ENCODE results near the gene RAB6B.

RAB6B gene

DNA sequence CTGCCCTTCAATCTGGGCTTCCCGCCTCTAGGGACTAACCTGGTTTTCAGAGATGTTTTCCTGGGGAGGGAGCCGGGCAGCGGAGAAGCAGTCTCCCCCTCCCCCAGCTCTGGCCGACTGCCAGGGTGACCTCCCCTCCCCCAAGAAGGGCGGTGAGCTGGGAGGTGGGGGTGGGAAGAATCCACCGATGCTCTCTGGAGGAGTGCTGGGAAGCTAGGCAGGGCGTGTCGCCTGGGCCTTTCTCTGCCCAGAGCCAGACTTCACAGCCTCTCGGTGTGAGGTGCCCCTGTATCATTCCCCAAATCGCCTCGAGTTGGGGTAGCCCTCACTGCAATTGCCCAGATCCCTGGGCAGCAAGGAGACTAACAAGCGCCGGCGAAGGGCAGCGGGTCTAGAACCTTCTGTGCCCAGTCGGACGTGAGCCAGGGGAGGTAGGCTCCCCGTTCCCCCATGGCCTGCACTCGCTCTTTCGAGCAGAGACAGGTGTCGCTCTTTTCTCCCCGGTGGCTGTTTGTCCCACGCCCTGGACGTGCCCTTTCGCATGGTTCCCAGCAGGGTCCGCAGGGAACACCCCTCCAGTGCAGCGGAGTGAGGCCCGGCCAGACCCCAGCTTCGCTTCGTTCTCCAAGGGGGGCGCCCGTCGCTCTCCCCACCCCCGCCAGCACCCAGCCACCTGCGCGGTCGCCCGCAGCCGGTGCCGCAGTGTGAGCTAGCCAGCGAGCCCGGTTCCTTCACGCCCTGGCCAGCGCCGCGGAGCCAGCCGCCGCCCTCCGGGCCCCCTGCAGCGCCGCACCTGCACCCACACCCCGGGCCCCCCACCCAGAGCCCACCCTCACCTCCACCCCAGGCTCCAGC lies 1.1 kb downstream of the RAB6B start:
- no peak for DNase-seq (ENCODE audit: low spot score)

DNA sequence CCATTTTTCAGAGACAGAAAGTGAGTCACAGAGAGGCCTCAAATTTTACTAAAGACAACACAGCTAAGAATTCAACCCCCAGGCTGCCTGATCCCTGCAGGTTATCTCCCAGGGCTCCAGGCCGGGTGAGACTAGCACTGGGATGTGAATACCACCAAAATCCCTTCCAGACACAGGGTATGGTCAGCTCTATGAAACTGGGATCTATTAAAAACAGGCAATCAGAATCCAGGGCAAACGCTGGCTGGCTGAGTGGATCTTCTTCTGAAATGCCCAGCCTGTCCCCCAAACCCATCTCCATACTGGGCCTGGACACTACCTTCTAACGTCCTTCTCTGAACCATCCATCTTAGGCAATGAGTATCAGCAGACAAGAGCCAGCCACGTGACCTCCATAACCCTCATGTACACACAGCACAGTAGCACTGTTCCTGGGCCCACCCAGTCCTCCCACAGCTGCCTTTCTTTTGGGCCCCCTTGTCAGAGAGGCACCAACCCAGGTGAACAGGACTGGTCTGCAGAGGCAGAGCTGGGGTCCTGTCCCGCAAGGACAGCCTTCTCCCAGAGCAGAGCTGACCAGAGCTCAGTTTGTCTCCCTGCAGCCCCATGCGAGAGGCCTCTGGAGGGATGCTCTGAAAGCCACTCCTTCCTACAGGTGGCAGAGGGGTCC lies 1.9 kb downstream of the RAB6B start:
- no peak for DNase-seq (ENCODE audit: low spot score)

DNA sequence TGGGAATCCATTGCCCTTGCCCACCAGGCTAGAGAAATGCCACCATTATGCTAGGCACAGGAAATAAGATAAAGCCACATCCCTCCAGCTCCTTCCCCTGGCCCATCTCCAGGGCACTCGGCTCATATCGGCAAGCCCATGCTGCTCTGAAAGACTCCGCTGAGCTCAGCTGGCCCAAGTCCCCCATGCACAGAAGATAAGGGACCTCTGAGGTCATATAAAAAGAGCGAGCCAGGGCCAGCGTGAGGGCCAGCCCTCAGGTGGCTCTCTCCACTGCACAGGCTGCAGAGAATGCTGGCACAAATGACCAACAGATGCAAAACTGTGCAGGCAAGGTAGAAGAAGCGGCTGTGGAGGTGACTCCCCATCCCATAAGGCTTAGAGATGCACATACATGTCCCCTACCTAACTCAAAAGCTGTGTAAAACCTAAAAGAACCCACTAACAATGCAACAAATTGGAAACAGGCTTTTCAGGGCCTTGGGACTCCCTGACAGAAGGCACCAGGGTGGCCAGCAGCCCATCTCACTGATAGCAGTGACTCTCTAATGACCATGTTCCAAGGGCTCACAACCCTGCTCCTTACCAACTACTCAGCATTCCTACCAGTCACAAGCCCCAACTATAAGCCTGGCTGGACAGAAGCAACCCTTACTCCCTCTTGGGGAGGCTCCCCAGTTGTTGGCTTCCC lies 3.0 kb downstream of the RAB6B start:
- DNase-seq (ENCODE audit: low spot score): no peak

DNA sequence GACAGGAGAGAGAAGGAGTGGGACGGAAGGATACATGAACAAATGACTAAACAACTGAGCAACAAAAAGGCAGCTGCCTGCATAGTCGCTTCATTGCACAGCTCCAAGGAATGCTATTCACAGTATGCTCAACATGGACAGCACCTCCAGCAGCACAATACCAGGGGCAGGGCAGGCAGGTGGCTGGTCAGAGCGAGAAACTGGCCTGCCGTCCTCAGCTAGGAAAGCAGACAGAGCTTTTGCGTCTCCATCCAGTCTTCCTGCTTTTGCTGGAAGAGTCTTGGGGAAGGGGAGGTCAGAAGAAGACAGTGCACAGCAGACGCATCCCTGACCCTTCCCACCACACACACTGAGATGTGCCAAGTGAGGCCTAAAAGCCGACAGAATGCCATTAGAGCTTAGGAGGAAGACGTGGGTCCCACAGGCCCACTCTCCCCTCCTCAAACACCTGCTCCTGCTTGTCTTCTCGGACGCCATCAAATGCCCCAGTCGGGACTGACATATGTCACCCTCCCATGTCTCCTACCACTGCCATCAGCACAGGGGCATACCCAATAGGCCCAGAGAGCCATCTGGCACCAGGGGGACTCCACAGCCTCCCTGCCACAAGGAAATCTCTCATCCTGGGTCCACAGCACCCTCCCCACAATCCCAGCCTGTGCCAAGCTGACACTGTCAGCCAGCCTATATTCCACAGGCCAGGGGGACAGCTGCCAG lies 3.9 kb downstream of the RAB6B start:
- no peak for DNase-seq (ENCODE audit: low spot score)

DNA sequence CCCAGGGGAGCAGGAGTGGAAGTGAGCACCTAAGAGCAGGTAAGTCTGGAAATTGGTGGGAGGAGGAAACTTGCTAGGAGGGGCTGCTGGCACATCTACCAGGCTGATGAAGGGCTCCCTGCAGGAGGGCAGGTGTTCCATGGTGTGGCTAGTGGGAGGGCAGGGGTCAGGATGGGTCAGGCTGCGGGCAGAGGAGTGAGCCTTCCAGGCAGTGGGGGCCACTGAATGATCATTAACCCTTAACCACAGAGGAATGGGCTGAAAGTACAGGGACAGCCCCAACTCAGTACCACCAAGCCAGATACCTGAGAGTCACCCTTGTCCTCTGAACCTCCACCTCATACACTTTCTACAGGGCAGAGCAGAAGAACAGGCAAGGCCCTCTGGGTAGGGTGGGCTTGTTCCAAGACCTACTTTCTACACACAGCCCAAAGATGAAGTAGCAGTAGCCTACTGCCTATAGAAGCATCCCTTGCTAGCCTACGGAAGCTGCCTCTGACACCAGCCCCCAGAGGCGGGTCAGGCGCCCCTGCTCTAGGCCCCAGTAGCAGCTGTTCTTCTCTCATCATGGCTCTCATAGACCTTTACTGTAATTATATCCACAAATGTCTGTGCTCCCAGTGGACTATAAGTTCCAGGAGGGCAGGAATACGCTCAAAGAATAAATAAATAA lies 4.6 kb downstream of the RAB6B start:
- no peak for DNase-seq (ENCODE audit: low spot score)

DNA sequence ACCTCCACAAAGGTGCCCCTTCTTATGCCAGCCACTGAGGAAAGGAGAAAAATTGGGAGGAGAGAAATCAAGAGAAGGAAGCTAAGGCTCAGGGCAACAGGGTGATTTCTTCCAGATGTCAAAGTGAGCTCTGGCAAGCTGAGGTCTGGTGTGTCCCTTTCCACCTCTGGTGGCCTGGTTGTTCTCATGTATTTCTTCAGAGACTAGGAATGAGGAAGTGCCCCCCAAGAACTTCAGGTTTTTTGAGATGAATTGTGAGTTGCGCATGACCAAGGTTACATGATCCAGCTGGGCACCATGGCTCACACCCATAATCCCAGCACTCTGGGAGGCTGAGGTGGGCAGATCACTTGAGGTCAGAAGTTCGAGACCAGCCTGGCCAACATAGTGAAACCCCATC lies 5.6 kb downstream of the RAB6B start:
- no peak for DNase-seq (ENCODE audit: low spot score)

DNA sequence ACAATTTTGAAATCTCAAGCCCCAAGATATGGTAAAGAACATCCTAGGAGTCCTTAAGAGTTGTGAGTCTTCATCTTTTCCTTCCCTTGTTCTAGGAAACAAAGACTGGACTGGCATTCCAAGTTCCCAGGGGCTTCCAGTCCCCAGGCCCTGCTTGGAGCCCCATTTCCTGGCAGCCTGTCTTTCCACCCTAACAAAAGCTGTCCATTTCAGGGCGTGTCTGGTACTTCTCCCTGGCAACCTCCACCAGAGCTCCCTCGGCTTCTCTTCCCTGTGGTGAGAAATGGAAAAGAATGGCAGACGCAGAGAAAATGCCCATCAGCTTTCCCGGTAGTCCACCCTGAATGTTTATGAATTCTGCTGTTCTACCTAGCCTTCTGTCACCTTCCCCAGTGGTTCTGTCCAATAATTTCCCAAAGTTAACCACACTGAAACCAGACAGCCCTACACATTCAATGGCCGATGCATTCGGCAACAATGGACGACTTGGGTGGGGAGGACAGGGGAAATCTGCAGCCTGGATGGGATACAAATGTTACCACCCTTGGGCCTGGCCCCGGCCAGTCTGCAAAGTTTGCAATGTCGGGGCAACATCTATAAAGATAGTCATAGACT lies 6.8 kb downstream of the RAB6B start:
- no peak for DNase-seq (ENCODE audit: low spot score)

DNA sequence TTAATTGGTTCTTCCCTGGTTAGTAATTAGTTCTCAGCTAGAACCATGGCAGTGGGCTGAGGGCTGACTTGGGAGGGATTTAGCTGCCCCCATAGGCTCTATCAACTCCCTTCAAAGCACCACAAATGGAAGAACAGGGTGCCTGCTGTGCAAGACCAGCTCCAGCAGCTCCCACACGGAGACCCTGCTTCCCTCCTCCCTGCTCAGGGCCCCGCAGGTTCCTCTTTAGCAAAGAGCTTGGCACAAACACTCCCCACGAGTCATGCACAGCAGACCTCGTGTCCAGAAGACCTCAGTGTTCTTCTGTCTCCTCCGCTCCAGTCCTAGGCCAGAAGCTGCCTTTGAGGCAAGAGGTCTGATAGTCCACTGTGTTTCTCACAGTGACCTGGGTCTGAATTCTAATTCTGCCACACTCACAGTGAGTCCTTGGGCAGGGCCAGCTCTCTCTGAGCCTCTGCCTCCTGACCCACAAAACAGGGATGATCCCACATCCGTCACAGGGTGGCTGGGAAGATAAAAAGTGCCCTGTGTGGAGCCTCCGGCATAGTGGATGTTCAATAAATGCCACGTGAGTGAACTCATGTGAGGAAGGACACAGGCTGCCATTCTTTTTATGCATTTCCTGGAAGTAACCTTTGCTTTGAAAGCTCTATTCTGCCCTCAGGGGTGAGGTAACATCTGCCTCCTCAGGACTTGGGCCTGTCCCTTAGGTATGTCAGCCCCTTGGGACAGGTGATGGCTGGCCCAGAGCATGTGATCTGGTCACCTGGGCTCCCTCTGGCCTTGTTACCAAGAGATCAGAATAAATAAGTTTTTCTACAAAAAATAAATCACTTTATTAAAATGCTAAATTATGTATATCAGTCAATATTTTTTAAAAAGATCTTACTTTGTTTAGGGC lies 7.6 kb downstream of the RAB6B start:
- DNase-seq (ENCODE audit: low spot score): no peak

DNA sequence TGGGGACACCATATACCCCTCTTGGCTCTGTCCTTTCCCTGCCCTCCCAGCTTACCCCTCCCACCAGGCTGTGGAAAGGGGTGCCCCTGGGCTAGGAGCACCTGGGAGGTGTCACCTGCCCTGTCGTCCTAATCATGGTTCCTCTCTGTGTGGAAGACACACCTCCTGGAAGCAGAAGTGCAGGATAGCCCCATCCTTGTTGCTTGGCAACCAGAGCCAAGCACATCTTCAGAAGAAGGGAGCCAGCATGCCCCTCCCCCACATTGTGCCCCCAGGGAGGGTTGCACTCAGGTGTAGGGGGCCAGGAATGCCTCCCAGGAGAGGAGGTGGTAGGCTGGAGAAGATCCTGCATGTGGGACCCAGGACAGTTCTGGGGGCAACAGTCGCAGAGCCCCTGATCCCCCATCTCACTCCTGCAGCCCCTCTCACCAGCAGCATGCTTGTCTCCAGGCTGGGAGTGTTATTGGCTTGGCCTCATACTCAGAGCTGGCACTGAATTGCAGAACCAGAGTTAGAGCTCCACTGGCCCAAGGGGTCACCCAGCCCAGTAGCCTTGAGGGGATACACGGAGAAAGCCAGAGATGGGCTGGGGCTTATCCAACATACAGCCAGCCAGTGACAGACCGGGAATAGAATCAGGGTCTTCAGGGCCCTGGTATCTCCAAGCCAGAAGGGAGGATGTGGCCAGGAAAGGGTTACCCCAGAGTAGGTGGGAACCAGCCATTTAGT lies 8.4 kb downstream of the RAB6B start:
- no peak for DNase-seq (ENCODE audit: low spot score)

DNA sequence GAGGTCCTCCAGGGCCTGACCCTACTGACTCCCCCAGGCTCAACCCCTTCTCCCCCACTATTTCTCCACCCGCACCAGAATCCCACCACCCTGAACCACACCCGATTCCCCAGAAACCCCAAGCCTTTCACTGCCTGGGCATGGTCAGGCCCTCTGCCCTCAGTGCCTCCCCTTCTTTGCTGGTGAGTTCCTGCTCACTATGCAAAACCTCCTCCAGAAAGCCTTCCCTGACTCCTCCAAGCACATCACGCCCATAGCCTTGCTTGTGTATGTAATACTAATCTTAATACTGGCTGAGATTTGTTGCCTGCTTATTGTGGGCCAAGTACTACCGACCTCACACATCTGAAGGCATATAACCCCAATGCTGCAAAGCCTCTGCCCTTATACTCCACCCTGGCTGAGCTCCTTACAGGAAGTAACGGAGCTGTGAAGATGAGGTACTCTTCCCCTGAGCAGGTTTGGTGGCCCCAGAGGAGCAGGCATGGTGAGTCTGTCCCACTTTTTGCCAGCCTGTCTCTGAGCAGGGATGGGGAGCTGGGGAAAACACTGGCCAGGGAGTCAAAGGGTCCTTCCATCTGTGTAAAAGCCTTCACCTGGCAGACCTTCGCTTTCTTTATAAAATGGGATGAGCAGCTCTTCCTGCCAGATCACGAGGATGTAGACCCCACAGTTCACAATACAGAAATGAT lies 9.5 kb downstream of the RAB6B start:
- DNase-seq (ENCODE audit: low spot score): no peak

DNA sequence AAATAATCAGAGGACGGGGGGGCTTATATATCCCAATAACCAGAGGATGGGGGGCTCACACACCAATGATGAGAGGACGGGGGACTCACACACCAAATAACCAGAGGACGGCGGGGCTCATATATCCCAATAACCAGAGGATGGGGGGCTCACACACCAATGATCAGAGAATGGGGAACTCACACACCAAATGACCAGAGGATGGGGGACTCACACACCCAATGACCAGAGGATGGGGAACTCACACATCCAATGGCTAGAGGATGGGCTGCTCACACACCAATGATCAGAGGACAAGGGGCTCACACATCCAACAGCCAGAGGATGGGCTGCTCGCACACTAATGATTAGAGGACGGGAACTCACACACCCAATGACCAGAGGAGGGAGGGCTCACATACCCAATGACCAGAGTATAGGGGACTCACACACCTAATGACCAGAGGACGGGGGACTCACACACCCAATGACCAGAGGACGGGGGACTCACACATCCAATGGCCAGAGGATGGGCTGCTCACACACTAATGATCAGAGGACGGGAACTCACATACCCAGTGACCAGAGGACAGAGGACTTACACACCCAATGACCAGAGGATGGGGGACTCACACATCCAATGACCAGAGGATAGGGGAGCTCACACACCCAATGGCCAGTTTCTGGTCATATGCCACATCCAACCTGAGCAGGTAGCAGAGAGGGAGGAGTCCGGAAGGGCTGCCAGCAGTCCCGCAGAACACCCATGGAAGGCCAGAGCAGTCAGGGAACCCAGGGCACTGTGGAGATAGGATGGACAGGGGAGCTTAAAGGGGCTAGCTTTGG lies 10.6 kb downstream of the RAB6B start:
- no peak for DNase-seq (ENCODE audit: low spot score)

DNA sequence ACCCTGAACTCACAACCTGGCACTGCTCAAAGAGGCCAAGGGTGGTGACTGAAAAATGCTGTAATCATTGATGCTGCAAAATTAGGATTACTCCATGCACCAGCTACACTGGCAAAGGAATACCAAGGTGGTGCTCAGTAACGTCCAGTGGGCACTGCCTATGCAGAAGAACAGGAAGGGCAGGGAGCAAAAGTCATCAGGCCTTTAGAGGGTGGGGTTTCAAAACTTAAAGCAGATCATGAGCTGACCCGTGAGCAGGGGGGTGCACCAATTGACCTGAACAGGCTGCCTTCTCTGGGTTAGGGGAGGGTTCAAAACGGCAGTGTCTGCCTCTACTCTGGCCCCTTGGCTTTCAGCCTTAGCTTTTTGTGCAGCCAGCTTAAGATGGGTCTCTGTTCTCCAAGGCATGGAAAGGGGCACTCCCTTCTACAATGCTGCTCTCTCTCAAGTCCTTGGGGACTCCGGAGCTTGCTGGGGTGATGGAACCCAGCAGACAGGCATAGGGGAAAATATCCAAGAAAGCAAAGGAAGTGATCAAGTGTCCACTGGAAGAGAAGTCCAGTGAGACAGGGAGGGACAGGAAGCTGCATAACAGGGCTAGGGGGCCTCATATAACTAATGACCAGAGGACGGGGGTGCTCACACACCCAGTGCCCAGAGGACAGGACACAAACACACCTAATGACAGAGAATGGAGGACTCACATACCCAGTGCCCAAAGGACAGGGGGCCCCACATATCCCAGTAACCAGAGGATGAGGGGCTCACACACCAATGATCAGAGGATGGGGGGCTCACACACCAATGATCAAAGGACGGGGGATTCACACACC lies 11.4 kb downstream of the RAB6B start:
- DNase-seq (ENCODE audit: low spot score): no peak

DNA sequence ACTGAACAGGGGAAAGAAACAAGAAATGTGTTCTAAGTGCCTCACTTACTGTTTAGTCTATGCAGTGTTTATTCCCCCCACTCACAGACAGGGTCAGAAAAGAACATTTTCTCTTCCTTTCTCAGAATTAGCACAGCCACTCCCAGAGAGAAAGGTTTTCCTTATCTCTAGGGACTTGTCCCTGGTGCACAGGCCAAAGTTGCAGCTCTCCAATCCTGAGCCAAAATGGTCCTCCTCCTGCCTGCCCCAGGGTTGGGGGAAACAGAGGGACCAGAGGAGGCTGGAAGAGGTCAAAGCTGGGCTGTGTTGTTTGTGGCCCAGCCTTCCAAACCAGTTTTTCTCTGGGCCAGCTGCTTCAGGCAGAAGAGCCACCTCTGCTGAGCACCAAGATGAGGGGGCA lies 12.0 kb downstream of the RAB6B start:
- no peak for DNase-seq (ENCODE audit: low spot score)

DNA sequence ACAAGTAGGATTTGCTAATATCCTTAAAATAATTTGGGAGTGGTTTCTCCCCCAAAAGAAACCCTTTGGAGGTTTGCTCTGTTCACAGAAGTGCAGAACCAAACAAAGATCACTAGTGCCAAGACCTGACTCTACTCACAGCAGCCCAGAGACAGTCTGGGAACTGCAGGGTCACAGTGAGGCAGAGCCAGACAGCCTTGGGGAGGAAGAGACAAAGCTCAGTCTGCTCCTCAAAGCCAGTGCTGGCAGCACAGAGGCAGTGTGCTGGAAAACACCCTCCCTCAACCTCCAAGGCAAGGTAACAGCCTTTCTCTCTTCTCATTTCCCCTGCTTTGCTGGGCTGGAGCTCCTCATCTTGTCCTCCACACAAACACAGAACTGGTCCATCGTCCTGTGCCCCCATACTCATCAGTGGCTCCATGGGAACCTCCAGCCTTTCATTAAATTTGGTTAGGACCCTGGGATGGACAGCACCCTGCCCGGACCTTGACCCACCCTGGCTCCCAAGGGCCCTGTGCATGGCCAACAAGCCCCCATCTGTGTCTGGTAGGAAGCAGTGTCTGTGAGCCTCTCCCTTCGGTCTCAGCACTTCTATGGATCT lies 12.6 kb downstream of the RAB6B start:
- DNase-seq (ENCODE audit: low spot score): no peak

DNA sequence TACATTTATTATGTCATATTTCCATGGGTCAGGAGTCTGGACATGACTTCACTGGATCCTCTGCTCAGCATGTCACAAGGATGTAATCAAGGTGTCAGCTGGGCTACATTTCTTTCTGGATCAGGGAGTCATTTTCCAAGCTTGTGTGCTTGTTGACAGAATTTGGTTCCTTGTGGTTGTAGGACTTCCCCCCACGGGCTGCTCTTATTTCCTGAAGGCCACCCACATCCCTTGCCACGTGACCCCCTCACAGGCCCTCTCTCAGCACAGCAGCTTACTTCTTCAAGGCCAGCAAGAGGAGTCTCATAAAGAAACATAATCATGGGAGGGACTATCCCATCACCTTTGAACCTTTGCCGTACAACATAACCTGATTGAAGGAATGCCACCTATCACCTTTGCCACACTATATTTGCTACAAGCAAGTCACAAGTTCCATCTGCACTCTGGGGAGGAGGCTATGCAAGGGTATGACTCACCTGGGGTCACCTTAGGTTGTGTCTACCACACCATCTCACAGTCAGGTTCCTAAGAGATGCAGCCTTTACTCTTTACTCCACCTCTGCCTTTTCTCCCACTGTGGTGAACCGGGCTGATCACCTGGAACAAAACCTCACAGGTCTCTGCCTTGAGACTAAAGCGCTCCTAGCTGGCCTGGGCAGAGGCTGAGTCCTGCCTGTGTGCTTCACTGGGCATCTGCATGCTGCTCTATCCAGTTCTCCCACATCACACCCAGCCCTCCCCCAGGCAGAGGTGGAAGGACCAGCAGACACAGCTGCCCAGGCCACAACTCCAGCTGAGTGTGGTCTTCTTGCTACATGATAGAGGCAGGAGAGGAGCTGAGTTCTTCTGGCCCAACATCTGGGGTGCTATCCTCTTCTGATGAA lies 13.5 kb downstream of the RAB6B start:
- DNase-seq (ENCODE audit: low spot score): no peak

DNA sequence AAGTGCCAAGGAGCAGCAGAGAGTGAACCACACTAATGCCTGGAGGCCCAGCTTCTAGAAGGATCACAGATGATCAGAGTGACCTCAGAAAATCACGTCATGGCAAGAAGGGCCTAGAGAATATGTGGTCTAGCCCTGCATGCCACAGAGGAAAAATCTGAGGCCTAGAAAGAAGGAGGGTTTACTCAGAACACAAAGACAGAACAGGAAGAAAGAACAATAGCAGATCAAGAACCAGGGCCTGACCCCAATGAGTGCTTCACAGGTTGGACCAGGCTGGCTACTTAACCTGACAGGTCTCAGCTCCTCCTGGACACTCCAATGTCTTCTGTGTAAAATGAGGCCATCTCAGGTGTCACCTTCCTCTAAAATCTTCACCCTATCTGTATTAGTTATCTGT lies 14.2 kb downstream of the RAB6B start:
- DNase-seq (ENCODE audit: low spot score): no peak
